Measurements from ENCODE around the gene ADAM10.
A peak's percentile ranks its signal among the peaks of the same experiment; 100 is the strongest.

Gene ADAM10

GRCh38 chr15:58758141-58758540 lies 8.6 kb upstream of the ADAM10 start:
- no peak for DNase-seq (ENCODE audit: low read depth in 3 of 3)

- no peak for DNase-seq (ENCODE audit: low read depth in 3 of 3)
Observed at GRCh38 chr15:58755956-58756355, 6.4 kb upstream of the ADAM10 start.

GRCh38 chr15:58755350-58755749 lies 5.8 kb upstream of the ADAM10 start:
- DNase-seq (ENCODE audit: low read depth in 3 of 3) = no peak

GRCh38 chr15:58752716-58753115 lies 3.2 kb upstream of the ADAM10 start:
- no peak for DNase-seq (ENCODE audit: low read depth in 3 of 3)

GRCh38 chr15:58748852-58749531 lies 515 bp downstream of the ADAM10 start:
- DNase-seq (ENCODE audit: low read depth in 3 of 3) = peak in 2 of 3 donors; percentile 13 to 26

GRCh38 chr15:58748040-58748851 lies 1.3 kb downstream of the ADAM10 start:
- peak in 1 of 3 donors; percentile 34 for DNase-seq (ENCODE audit: low read depth in 3 of 3)

- DNase-seq (ENCODE audit: low read depth in 3 of 3) = no peak
Observed at GRCh38 chr15:58746174-58746573, 3.3 kb downstream of the ADAM10 start.

GRCh38 chr15:58742819-58743502 lies 6.5 kb downstream of the ADAM10 start:
- DNase-seq (ENCODE audit: low read depth in 3 of 3) = no peak

- DNase-seq (ENCODE audit: low read depth in 3 of 3) = no peak
Observed at GRCh38 chr15:58742022-58742813, 7.3 kb downstream of the ADAM10 start.

- no peak for DNase-seq (ENCODE audit: low read depth in 3 of 3)
Observed at GRCh38 chr15:58741032-58741431, 8.5 kb downstream of the ADAM10 start.

- no peak for DNase-seq (ENCODE audit: low read depth in 3 of 3)
Observed at GRCh38 chr15:58740436-58740835, 9.1 kb downstream of the ADAM10 start.

- no peak for DNase-seq (ENCODE audit: low read depth in 3 of 3)
Observed at GRCh38 chr15:58738046-58738707, 11.3 kb downstream of the ADAM10 start.

GRCh38 chr15:58737298-58737697 lies 12.2 kb downstream of the ADAM10 start:
- no peak for DNase-seq (ENCODE audit: low read depth in 3 of 3)

- no peak for DNase-seq (ENCODE audit: low read depth in 3 of 3)
Observed at GRCh38 chr15:58736018-58736643, 13.4 kb downstream of the ADAM10 start.

GRCh38 chr15:58734859-58735258 lies 14.6 kb downstream of the ADAM10 start:
- DNase-seq (ENCODE audit: low read depth in 3 of 3) = no peak

- no peak for DNase-seq (ENCODE audit: low read depth in 3 of 3)
Observed at GRCh38 chr15:58732625-58733363, 16.7 kb downstream of the ADAM10 start.

GRCh38 chr15:58731756-58732535 lies 17.6 kb downstream of the ADAM10 start:
- no peak for DNase-seq (ENCODE audit: low read depth in 3 of 3)

- DNase-seq (ENCODE audit: low read depth in 3 of 3) = no peak
Observed at GRCh38 chr15:58726867-58727266, 22.6 kb downstream of the ADAM10 start.

- DNase-seq (ENCODE audit: low read depth in 3 of 3) = no peak
Observed at GRCh38 chr15:58724466-58724865, 25.0 kb downstream of the ADAM10 start.

Data from stimulated activated CD4-positive, alpha-beta T cell treated with anti-CD3 and anti-CD28 coated beads, TNF-alpha, amount 100 ng/mL, for 48 hours (primary cell).